Upper lobe of left lung (tissue), 6 donors: ENCODE measurements around the gene RACGAP1. TPM values are rescaled to one million over a fixed set of nuclear protein-coding genes. Genes with fewer than 3 reads are reported as not detected.
A peak's percentile ranks its signal among the peaks of the same experiment; 100 is the strongest.
"Not testable (repeated sequence)": the region's sequence is repeated elsewhere in the genome, so short reads cannot be mapped to it uniquely, and the experiment has no call there.

ENCODE experiments used
- ATAC-seq, 2 donors: fragments of 200-7000 bp; cut with Tn5 transposase; one replicate each; pipeline ENCODE4 v1.9.1; 2022; ENCODE audit warnings: mild to moderate bottlenecking in 2 of 2, moderate library complexity in 2 of 2; ENCODE audit not compliant: low FRiP score in 2 of 2
- DNase-seq, 2 donors: peaks; one replicate each; pipeline ENCODE4 v3.0.0-alpha.2; 2019 to 2020
- H3K27ac ChIP-seq, 4 donors: fragments of 200-600 bp; sonication (generic); one replicate each; pipeline ENCODE4 v1.5.1; 2016 to 2019
- H3K27me3 ChIP-seq, 4 donors: fragments of 200-600 bp; sonication (generic); one replicate each; pipeline ENCODE4 v1.5.1; 2017 to 2019
- H3K36me3 ChIP-seq, 4 donors: fragments of 200-600 bp; sonication (generic); one replicate each; pipeline ENCODE4 v1.5.1; 2016 to 2019
- H3K4me1 ChIP-seq, 4 donors: fragments of 200-600 bp; sonication (generic); one replicate each; pipeline ENCODE4 v1.5.1; 2018 to 2019
- H3K4me3 ChIP-seq, 4 donors: fragments of 200-600 bp; sonication (generic); one replicate each; pipeline ENCODE4 v1.5.1; 2017 to 2019; ENCODE audit warnings: mild to moderate bottlenecking in 2 of 4, moderate library complexity in 1 of 4
- H3K9me3 ChIP-seq, 4 donors: fragments of 200-600 bp; sonication (generic); one replicate each; pipeline ENCODE4 v1.5.1; 2018 to 2019
- CTCF ChIP-seq, 6 experiments: fragments of 450-650 bp in 4 of 6; fragments of 200-600 bp in 2 of 6; sonication (generic) in 2 of 6; IDR thresholded peaks; one replicate each; pipeline ENCODE4 v1.5.1; 2016 to 2019; ENCODE audit warnings: antibody characterized with exemption in 6 of 6
- EP300 ChIP-seq, 4 donors: sonication (generic); formaldehyde crosslinking; IDR thresholded peaks; one replicate each; pipeline ENCODE4 v1.5.1; 2017; ENCODE audit warnings: antibody characterized with exemption in 4 of 4, control low read depth in 2 of 4
- POLR2A ChIP-seq, 4 donors: fragments of 450-650 bp; IDR thresholded peaks; one replicate each; pipeline ENCODE4 v1.5.1; 2016 to 2017; ENCODE audit warnings: antibody characterized with exemption in 4 of 4, mild to moderate bottlenecking in 2 of 4
- POLR2AphosphoS5 ChIP-seq, 2 donors: sonication (generic); formaldehyde crosslinking; IDR thresholded peaks; one replicate each; pipeline ENCODE4 v1.5.1; 2017; ENCODE audit warnings: antibody characterized with exemption in 2 of 2
- WGBS, 2 donors: methylation state at CpG; one replicate each; pipeline ENCODE4 v1.1.5; 2017 to 2018; 5-methylcytosine and 5-hydroxymethylcytosine counted together
- total RNA-seq, 6 donors: library from RNA; depleted of rRNA in 4 of 6; stranded (reverse); fragments of >200 nt in 4 of 6; gene quantifications; one replicate each; pipeline versions ENCODE4 v1.1.0 to v1.2.1, GENCODE V29; 2016 to 2021
- donor health status: DM: no; HTN: no; CAD: no; lungs with moderate emphysema.
- donor health status: DM: no; HTN: yes; CAD: no; lungs with severe emphysema.

RACGAP1 gene
- total RNA-seq, 6 donors from 2014 or later, result 10.3 to 22.4 (median 18.4) TPM

- ATAC-seq, result peak; percentile 57 to 88
- H3K4me1 ChIP-seq, result peaks cover 0 to 5% (median 2%) of the 10 kb centered on the region in 4 donors
- peak in 1 of 4 donors; percentile 11 for TF ChIP-seq POLR2A (IDR thresholded peaks at IDR 0.05)
- no peak for TF ChIP-seq POLR2AphosphoS5 (IDR thresholded peaks at IDR 0.05)
- DNase-seq, result peak; percentile 51 to 87
- H3K4me3 ChIP-seq, result peak overlapping the region; percentile 10 to 44 (median 34)
- peaks cover 0 to 3% (median 0%) of the 10 kb centered on the region in 4 donors for H3K27me3 ChIP-seq
- peak overlapping the region; percentile 57 to 82 (median 69) for H3K27ac ChIP-seq
- no peaks in the 10 kb centered on the region for H3K36me3 ChIP-seq
- H3K9me3 ChIP-seq, result no peaks in the 10 kb centered on the region
- 21 to 29% methylated on average over 14 to 29 of the region's 37 CpGs for WGBS, 2 donors
These were observed 7.7 kb upstream of the RACGAP1 start for GRCh38 chr12:50032854-50033581.

GRCh38 chr12:50032515-50032853, 7.2 kb upstream of the RACGAP1 start:
- peaks cover 0 to 5% (median 2%) of the 10 kb centered on the region in 4 donors for H3K4me1 ChIP-seq
- peak overlapping the region; percentile 10 to 44 (median 34) for H3K4me3 ChIP-seq
- TF ChIP-seq POLR2A (IDR thresholded peaks at IDR 0.05), result no peak
- no peak for TF ChIP-seq CTCF (IDR thresholded peaks at IDR 0.05)
- TF ChIP-seq POLR2AphosphoS5 (IDR thresholded peaks at IDR 0.05), result no peak
- no peak for TF ChIP-seq EP300 (IDR thresholded peaks at IDR 0.05)
- whole genome bisulfite sequencing, 2 donors, result 33 to 36% methylated on average over 10 to 16 of the region's 21 CpGs
- H3K27ac ChIP-seq, result peak overlapping the region; percentile 57 to 82 (median 69)
- DNase-seq, result no peak
- H3K27me3 ChIP-seq, result peaks cover 0 to 3% (median 0%) of the 10 kb centered on the region in 4 donors
- H3K9me3 ChIP-seq, result no peaks in the 10 kb centered on the region
- no peaks in the 10 kb centered on the region for H3K36me3 ChIP-seq
- ATAC-seq, result no peak

GRCh38 chr12:50030449-50030848, 5.2 kb upstream of the RACGAP1 start:
- peak in 1 of 2 donors; percentile 17 for DNase-seq
- not testable (repeated sequence) for H3K36me3 ChIP-seq, ATAC-seq, H3K4me1 ChIP-seq, H3K9me3 ChIP-seq, H3K27ac ChIP-seq, H3K4me3 ChIP-seq, H3K27me3 ChIP-seq
- WGBS, 2 donors, result 85 to 87% methylated on average over 9 of the region's 9 CpGs

GRCh38 chr12:50026691-50027090, 1.4 kb upstream of the RACGAP1 start:
- no peak overlapping the region for H3K4me3 ChIP-seq
- no peaks in the 10 kb centered on the region for H3K9me3 ChIP-seq
- H3K4me1 ChIP-seq, result peaks cover 6 to 15% (median 12%) of the 10 kb centered on the region in 4 donors
- no peaks in the 10 kb centered on the region for H3K27me3 ChIP-seq
- TF ChIP-seq CTCF (IDR thresholded peaks at IDR 0.05) (no peak), EP300 (IDR thresholded peaks at IDR 0.05) (no peak), POLR2A (IDR thresholded peaks at IDR 0.05) (no peak), POLR2AphosphoS5 (IDR thresholded peaks at IDR 0.05) (no peak)
- DNase-seq (no peak), ATAC-seq (no peak)
- 92 to 96% methylated on average over 3 of the region's 3 CpGs for WGBS, 2 donors
- H3K27ac ChIP-seq, result no peak overlapping the region
- no peaks in the 10 kb centered on the region for H3K36me3 ChIP-seq

- 3% methylated on average over 12 to 16 of the region's 16 CpGs for WGBS, 2 donors
- Histone ChIP-seq H3K27me3 (no peaks in the 10 kb centered on the region), H3K9me3 (no peaks in the 10 kb centered on the region), H3K36me3 (no peaks in the 10 kb centered on the region), H3K4me3 (peak overlapping the region; percentile 76 to 92 (median 79)), H3K27ac (peak overlapping the region in 2 of 4 donors; percentile 86), H3K4me1 (peaks cover 6 to 15% (median 12%) of the 10 kb centered on the region in 4 donors)
- TF ChIP-seq EP300 (IDR thresholded peaks at IDR 0.05), result no peak
- no peak for TF ChIP-seq POLR2AphosphoS5 (IDR thresholded peaks at IDR 0.05)
- TF ChIP-seq CTCF (IDR thresholded peaks at IDR 0.05), result no peak
- TF ChIP-seq POLR2A (IDR thresholded peaks at IDR 0.05), result no peak
- ATAC-seq (peak in 1 of 2 donors; percentile 31), DNase-seq (no peak)
These were observed 498 bp downstream of the RACGAP1 start for GRCh38 chr12:50024805-50025186.

GRCh38 chr12:50024227-50024626, 1.1 kb downstream of the RACGAP1 start:
- ATAC-seq (no peak), DNase-seq (no peak)
- H3K4me1 ChIP-seq, result peaks cover 6 to 15% (median 12%) of the 10 kb centered on the region in 4 donors
- WGBS, 2 donors, result 66 to 72% methylated on average over 8 of the region's 8 CpGs
- H3K27me3 ChIP-seq, result no peaks in the 10 kb centered on the region
- H3K9me3 ChIP-seq, result no peaks in the 10 kb centered on the region
- TF ChIP-seq POLR2A (IDR thresholded peaks at IDR 0.05), result no peak
- no peak for TF ChIP-seq CTCF (IDR thresholded peaks at IDR 0.05)
- TF ChIP-seq EP300 (IDR thresholded peaks at IDR 0.05), result no peak
- no peak for TF ChIP-seq POLR2AphosphoS5 (IDR thresholded peaks at IDR 0.05)
- no peak overlapping the region for H3K27ac ChIP-seq
- peak overlapping the region in 3 of 4 donors; percentile 77 to 92 (median 81) for H3K4me3 ChIP-seq
- no peaks in the 10 kb centered on the region for H3K36me3 ChIP-seq
